HepG2 (cell line): ENCODE results near the gene NDUFS2. TPM values are rescaled to one million over a fixed set of nuclear protein-coding genes. Genes with fewer than 3 reads are reported as not detected.
A peak's percentile ranks its signal among the peaks of the same experiment; 100 is the strongest.

ENCODE experiments used
- ARNT ChIP-seq: fragments of 450-650 bp; IDR thresholded peaks from 2 replicates; pipeline ENCODE4 v1.6.1; 2017
- CC2D1A ChIP-seq: sonication (generic); formaldehyde crosslinking; IDR thresholded peaks from 2 replicates; pipeline ENCODE4 v1.8.1; 2023; ENCODE audit warnings: mild to moderate bottlenecking, missing genetic modification reagents
- ELF1 ChIP-seq: sonication (generic); formaldehyde crosslinking; IDR thresholded peaks from 2 replicates; pipeline ENCODE4 v1.4.0; 2020; ENCODE audit warnings: missing genetic modification reagents
- FOXK2 ChIP-seq: fragments of 450-650 bp; IDR thresholded peaks from 2 replicates; pipeline ENCODE4 v1.6.1; 2016
- HNRNPK ChIP-seq: fragments of 200-400 bp; formaldehyde crosslinking; IDR thresholded peaks from 2 replicates; pipeline ENCODE4 v1.6.1; 2018; ENCODE audit warnings: low read length, low read depth, moderate library complexity, mild to moderate bottlenecking; ENCODE audit not compliant: poor library complexity, severe bottlenecking
- KLF15 ChIP-seq: sonication (generic); formaldehyde crosslinking; IDR thresholded peaks from 2 replicates; pipeline ENCODE4 v1.8.1; 2023; ENCODE audit warnings: borderline replicate concordance, mild to moderate bottlenecking, inconsistent platforms, missing genetic modification reagents, mixed read lengths
- NFE2L1 ChIP-seq: sonication (generic); formaldehyde crosslinking; IDR thresholded peaks from 2 replicates; pipeline ENCODE4 v1.4.0; 2020; ENCODE audit warnings: missing genetic modification reagents, mild to moderate bottlenecking, borderline replicate concordance
- PITX1 ChIP-seq: sonication (generic); formaldehyde crosslinking; IDR thresholded peaks from 2 replicates; pipeline ENCODE4 v1.5.1; 2020; ENCODE audit warnings: mild to moderate bottlenecking, missing genetic modification reagents
- POGZ ChIP-seq: sonication (generic); formaldehyde crosslinking; IDR thresholded peaks from 2 replicates; pipeline ENCODE4 v1.4.0; 2020; ENCODE audit warnings: mild to moderate bottlenecking, missing genetic modification reagents
- POLR2AphosphoS2 ChIP-seq: IDR thresholded peaks from 2 replicates; pipeline ENCODE4 v1.6.1; 2011; ENCODE audit warnings: low read depth, low read length, improper control_type of control experiment
- RBAK ChIP-seq: sonication (generic); formaldehyde crosslinking; IDR thresholded peaks from 2 replicates; pipeline ENCODE4 v1.5.1; 2020; ENCODE audit warnings: mild to moderate bottlenecking, missing genetic modification reagents
- RFX1 ChIP-seq: fragments of 450-650 bp; IDR thresholded peaks from 2 replicates; pipeline ENCODE4 v1.6.1; 2017
- ZFAT ChIP-seq: sonication (generic); formaldehyde crosslinking; conservative IDR thresholded peaks from 2 replicates; pipeline ENCODE4 v1.8.1; 2023; ENCODE audit warnings: missing genetic modification reagents, inconsistent platforms
- ZNF530 ChIP-seq: sonication (generic); formaldehyde crosslinking; IDR thresholded peaks from 2 replicates; pipeline ENCODE4 v1.5.0; 2020; ENCODE audit warnings: low read depth, mild to moderate bottlenecking, missing genetic modification reagents
- ZNF543 ChIP-seq: sonication (generic); formaldehyde crosslinking; IDR thresholded peaks from 2 replicates; pipeline ENCODE4 v1.4.0; 2020; ENCODE audit warnings: mild to moderate bottlenecking, missing genetic modification reagents
- ZNF7 ChIP-seq: IDR thresholded peaks from 2 replicates; pipeline ENCODE4 v1.6.1; 2016; ENCODE audit warnings: missing biosample characterization, missing genetic modification reagents
- ZSCAN9 ChIP-seq: IDR thresholded peaks from 2 replicates; pipeline ENCODE4 v1.6.1; 2016; ENCODE audit warnings: borderline replicate concordance
- polyA plus RNA-seq, 8 experiments: library from polyadenylated mRNA; depleted of rRNA in 3 of 8; stranded (reverse) in 7 of 8; unstranded in 1 of 8; fragments of >200 nt; fragmentation: Illumina TruSeq in 4 of 8; extraction: Trizol in 4 of 8; gene quantifications; 2 replicates each; pipeline versions ENCODE4 v1.2.1 to v1.2.3, GENCODE V29; 2011 to 2016; ENCODE audit warnings: low read depth in 4 of 8, missing spikeins in 1 of 8, mixed read lengths in 1 of 8; ENCODE audit not compliant: insufficient read depth in 1 of 8
- total RNA-seq, 5 experiments: library from RNA; depleted of rRNA; stranded (reverse); fragments of >200 nt; fragmentation: Illumina TruSeq; extraction: Trizol; gene quantifications; 2 replicates each; pipeline ENCODE4 v1.2.3, GENCODE V29; 2016; ENCODE audit warnings: low read depth in 1 of 5
- TF ChIP-seq, protein P1 (sequence below): sonication (generic); formaldehyde crosslinking; IDR thresholded peaks from 2 replicates; pipeline ENCODE4 v1.4.0; 2020; ENCODE audit warnings: missing genetic modification reagents, borderline replicate concordance
- TF ChIP-seq, protein P2 (sequence below): sonication (generic); formaldehyde crosslinking; IDR thresholded peaks from 2 replicates; pipeline ENCODE4 v1.8.0; 2023; ENCODE audit warnings: mild to moderate bottlenecking, missing genetic modification reagents
- TF ChIP-seq, protein P3 (sequence below): sonication (generic); formaldehyde crosslinking; IDR thresholded peaks from 2 replicates; pipeline ENCODE4 v1.8.0; 2022; ENCODE audit warnings: missing genetic modification reagents, low read depth, mild to moderate bottlenecking, borderline replicate concordance
- TF ChIP-seq, protein P4 (sequence below): sonication (generic); formaldehyde crosslinking; IDR thresholded peaks from 2 replicates; pipeline ENCODE4 v1.8.0; 2022; ENCODE audit warnings: mild to moderate bottlenecking, missing genetic modification reagents, moderate library complexity
- TF ChIP-seq, protein P5 (sequence below): IDR thresholded peaks from 2 replicates; pipeline ENCODE4 v1.4.0; 2020; ENCODE audit warnings: mild to moderate bottlenecking, missing genetic modification reagents
- TF ChIP-seq, protein P6 (sequence below): sonication (generic); formaldehyde crosslinking; IDR thresholded peaks from 2 replicates; pipeline ENCODE4 v1.8.1; 2023; ENCODE audit warnings: mild to moderate bottlenecking, missing genetic modification reagents, borderline replicate concordance

The NDUFS2 gene
- total and polyA plus RNA-seq, 2 of the 13 experiments (the other 11 are each of a cell fraction or from before 2014, with no cell fraction given) = 89.9 to 118 TPM

DNA sequence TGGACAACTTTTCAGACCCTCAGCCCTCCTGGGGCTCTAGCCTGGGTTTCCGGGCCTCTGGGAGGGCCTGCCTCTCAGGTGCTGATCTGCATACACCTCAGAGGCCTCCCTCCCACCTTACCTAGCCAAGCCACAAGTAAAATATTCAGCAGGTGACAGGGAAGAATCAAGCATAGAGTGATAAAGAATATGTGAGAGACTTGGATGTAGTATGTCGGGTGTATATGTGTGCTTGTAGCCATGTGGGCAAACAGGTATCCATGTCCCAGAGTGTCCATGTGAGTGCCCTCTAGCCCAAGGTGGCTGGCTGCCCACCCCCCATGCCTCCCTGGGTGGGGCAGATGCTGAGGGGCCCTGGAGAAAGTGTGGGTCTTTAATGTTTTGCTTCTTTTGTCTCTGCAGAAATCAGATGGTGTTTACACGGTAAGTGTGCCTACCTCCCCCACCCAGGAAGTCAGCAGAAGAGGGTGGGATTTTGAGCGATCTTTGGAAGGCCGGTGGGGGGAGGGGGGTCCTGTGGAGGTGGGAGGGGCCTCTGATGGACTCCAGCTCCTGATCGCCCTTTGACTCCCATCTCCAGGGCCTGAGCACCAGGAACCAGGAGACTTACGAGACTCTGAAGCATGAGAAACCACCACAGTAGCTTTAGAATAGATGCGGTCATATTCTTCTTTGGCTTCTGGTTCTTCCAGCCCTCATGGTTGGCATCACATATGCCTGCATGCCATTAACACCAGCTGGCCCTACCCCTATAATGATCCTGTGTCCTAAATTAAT, 16.3 kb downstream of the NDUFS2 start (continued):
- TF ChIP-seq, protein P1, sequence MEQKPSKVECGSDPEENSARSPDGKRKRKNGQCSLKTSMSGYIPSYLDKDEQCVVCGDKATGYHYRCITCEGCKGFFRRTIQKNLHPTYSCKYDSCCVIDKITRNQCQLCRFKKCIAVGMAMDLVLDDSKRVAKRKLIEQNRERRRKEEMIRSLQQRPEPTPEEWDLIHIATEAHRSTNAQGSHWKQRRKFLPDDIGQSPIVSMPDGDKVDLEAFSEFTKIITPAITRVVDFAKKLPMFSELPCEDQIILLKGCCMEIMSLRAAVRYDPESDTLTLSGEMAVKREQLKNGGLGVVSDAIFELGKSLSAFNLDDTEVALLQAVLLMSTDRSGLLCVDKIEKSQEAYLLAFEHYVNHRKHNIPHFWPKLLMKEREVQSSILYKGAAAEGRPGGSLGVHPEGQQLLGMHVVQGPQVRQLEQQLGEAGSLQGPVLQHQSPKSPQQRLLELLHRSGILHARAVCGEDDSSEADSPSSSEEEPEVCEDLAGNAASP (CRISPR knock-in tag) = peak; percentile 50; the same call in 1 of the 2 replicates
- TF ChIP-seq HNRNPK = peak; percentile 11
- TF ChIP-seq, protein P2, sequence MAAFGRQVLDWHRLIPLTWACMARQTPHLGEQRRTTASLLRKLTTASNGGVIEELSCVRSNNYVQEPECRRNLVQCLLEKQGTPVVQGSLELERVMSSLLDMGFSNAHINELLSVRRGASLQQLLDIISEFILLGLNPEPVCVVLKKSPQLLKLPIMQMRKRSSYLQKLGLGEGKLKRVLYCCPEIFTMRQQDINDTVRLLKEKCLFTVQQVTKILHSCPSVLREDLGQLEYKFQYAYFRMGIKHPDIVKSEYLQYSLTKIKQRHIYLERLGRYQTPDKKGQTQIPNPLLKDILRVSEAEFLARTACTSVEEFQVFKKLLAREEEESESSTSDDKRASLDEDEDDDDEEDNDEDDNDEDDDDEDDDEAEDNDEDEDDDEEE (CRISPR knock-in tag) = no peak
- no peak for TF ChIP-seq ZFAT
- no peak for TF ChIP-seq RBAK (CRISPR knock-in tag)
- no peak for TF ChIP-seq KLF15
- TF ChIP-seq, protein P3, sequence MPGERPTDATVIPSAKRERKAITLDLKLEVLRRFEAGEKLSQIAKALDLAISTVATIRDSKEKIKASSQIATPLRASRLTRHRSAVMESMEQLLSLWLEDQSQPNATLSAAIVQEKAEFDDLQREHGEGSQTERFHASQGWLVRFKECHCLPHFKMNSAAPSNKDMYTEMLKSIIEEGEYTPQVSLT (CRISPR knock-in tag) = no peak
- TF ChIP-seq NFE2L1 = no peak
- TF ChIP-seq POLR2AphosphoS2 = no peak
- TF ChIP-seq ZSCAN9 (CRISPR knock-in tag) = 0 out of 2 replicates have a peak, but pooled peaks have one; percentile 22
- TF ChIP-seq, protein P4, sequence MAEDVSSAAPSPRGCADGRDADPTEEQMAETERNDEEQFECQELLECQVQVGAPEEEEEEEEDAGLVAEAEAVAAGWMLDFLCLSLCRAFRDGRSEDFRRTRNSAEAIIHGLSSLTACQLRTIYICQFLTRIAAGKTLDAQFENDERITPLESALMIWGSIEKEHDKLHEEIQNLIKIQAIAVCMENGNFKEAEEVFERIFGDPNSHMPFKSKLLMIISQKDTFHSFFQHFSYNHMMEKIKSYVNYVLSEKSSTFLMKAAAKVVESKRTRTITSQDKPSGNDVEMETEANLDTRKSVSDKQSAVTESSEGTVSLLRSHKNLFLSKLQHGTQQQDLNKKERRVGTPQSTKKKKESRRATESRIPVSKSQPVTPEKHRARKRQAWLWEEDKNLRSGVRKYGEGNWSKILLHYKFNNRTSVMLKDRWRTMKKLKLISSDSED (CRISPR knock-in tag) = no peak
- TF ChIP-seq ZNF530 (CRISPR knock-in tag) = no peak
- TF ChIP-seq FOXK2 = peak; percentile 18; the same call in 1 of the 2 replicates
- TF ChIP-seq POGZ (CRISPR knock-in tag) = no peak
- no peak for TF ChIP-seq ZNF7 (CRISPR knock-in tag)
- TF ChIP-seq CC2D1A (CRISPR knock-in tag) = 0 out of 2 replicates have a peak, but pooled peaks have one; percentile 67
- TF ChIP-seq, protein P5, sequence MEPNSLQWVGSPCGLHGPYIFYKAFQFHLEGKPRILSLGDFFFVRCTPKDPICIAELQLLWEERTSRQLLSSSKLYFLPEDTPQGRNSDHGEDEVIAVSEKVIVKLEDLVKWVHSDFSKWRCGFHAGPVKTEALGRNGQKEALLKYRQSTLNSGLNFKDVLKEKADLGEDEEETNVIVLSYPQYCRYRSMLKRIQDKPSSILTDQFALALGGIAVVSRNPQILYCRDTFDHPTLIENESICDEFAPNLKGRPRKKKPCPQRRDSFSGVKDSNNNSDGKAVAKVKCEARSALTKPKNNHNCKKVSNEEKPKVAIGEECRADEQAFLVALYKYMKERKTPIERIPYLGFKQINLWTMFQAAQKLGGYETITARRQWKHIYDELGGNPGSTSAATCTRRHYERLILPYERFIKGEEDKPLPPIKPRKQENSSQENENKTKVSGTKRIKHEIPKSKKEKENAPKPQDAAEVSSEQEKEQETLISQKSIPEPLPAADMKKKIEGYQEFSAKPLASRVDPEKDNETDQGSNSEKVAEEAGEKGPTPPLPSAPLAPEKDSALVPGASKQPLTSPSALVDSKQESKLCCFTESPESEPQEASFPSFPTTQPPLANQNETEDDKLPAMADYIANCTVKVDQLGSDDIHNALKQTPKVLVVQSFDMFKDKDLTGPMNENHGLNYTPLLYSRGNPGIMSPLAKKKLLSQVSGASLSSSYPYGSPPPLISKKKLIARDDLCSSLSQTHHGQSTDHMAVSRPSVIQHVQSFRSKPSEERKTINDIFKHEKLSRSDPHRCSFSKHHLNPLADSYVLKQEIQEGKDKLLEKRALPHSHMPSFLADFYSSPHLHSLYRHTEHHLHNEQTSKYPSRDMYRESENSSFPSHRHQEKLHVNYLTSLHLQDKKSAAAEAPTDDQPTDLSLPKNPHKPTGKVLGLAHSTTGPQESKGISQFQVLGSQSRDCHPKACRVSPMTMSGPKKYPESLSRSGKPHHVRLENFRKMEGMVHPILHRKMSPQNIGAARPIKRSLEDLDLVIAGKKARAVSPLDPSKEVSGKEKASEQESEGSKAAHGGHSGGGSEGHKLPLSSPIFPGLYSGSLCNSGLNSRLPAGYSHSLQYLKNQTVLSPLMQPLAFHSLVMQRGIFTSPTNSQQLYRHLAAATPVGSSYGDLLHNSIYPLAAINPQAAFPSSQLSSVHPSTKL (CRISPR knock-in tag) = peak; percentile 83
- TF ChIP-seq, protein P6, sequence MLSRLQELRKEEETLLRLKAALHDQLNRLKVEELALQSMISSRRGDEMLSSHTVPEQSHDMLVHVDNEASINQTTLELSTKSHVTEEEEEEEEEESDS (CRISPR knock-in tag) = no peak
- peak; percentile 81 for TF ChIP-seq ELF1
- TF ChIP-seq PITX1 = peak; percentile 80
- TF ChIP-seq ZNF543 = no peak
- no peak for TF ChIP-seq RFX1
- TF ChIP-seq ARNT = no peak
